Liver (tissue), 9 donors: Measurements from ENCODE around the gene APOL6. TPM values are rescaled to one million over a fixed set of nuclear protein-coding genes. Genes with fewer than 3 reads are reported as not detected.

Experiments
- DNase-seq: peaks from one replicate; pipeline ENCODE4 v3.0.0-alpha.2; 2017; ENCODE audit warnings: low spot score
- H3K27ac ChIP-seq, 2 donors: one replicate each; pipeline ENCODE4 v1.7.0; 2013; ENCODE audit warnings: inconsistent platforms in 2 of 2, low read length in 2 of 2, control low read depth in 1 of 2, low read depth in 1 of 2, mild to moderate bottlenecking in 1 of 2
- H3K27me3 ChIP-seq, 4 donors: one replicate each; pipeline versions ENCODE4 v1.6.1 to v1.7.0; 2013; ENCODE audit warnings: low read length in 3 of 4, inconsistent platforms in 1 of 4, mild to moderate bottlenecking in 1 of 4, moderate library complexity in 1 of 4; ENCODE audit not compliant: control insufficient read depth in 4 of 4, insufficient read depth in 4 of 4
- H3K36me3 ChIP-seq, 4 donors: one replicate each; pipeline versions ENCODE4 v1.6.1 to v1.7.0; 2013; ENCODE audit warnings: low read length in 3 of 4, mild to moderate bottlenecking in 3 of 4, low read depth in 1 of 4, moderate library complexity in 1 of 4; ENCODE audit not compliant: control insufficient read depth in 4 of 4, insufficient read depth in 3 of 4
- H3K4me1 ChIP-seq, 4 donors: one replicate each; pipeline versions ENCODE4 v1.6.1 to v1.7.0; 2013; ENCODE audit warnings: low read length in 3 of 4, mild to moderate bottlenecking in 3 of 4, moderate library complexity in 1 of 4; ENCODE audit not compliant: control insufficient read depth in 4 of 4, insufficient read depth in 4 of 4
- H3K4me3 ChIP-seq, 3 donors: one replicate each; pipeline versions ENCODE4 v1.6.1 to v1.7.0; 2013; ENCODE audit warnings: low read length in 3 of 3, control low read depth in 1 of 3, low read depth in 1 of 3, mild to moderate bottlenecking in 1 of 3
- H3K9ac ChIP-seq, 2 donors: one replicate each; pipeline ENCODE4 v1.7.0; 2013; ENCODE audit warnings: low read length in 2 of 2, mild to moderate bottlenecking in 2 of 2, moderate library complexity in 2 of 2, control low read depth in 1 of 2, low read depth in 1 of 2
- H3K9me3 ChIP-seq, 4 donors: one replicate each; pipeline versions ENCODE4 v1.6.1 to v1.7.0; 2013; ENCODE audit warnings: low read length in 3 of 4; ENCODE audit not compliant: control insufficient read depth in 4 of 4
- ATF3 ChIP-seq: IDR thresholded peaks from 2 replicates; pipeline ENCODE4 v1.6.1; 2016; ENCODE audit warnings: antibody characterized with exemption
- EGR1 ChIP-seq, 2 donors: IDR thresholded peaks; 2 replicates each; pipeline ENCODE4 v1.6.1; 2016 to 2018; ENCODE audit warnings: antibody characterized with exemption in 2 of 2, low read depth in 2 of 2
- FOXA1 ChIP-seq: IDR thresholded peaks from 2 replicates; pipeline ENCODE4 v1.6.1; 2016; ENCODE audit warnings: antibody characterized with exemption
- FOXA2 ChIP-seq: IDR thresholded peaks from 2 replicates; pipeline ENCODE4 v1.6.1; 2016; ENCODE audit warnings: antibody characterized with exemption
- GABPA ChIP-seq, 2 donors: IDR thresholded peaks in 1 of 2; conservative IDR thresholded peaks in 1 of 2; 2 replicates each; pipeline ENCODE4 v1.6.1; 2016; ENCODE audit warnings: antibody characterized with exemption in 2 of 2, mild to moderate bottlenecking in 1 of 2, moderate library complexity in 1 of 2
- HNF4A ChIP-seq, 2 donors: conservative IDR thresholded peaks; 2 replicates each; pipeline ENCODE4 v1.6.1; 2016; ENCODE audit warnings: antibody characterized with exemption in 2 of 2, mild to moderate bottlenecking in 2 of 2
- HNF4G ChIP-seq: IDR thresholded peaks from 2 replicates; pipeline ENCODE4 v1.6.1; 2016; ENCODE audit warnings: antibody characterized with exemption
- JUND ChIP-seq, 2 donors: IDR thresholded peaks; 2 replicates each; pipeline ENCODE4 v1.6.1; 2016; ENCODE audit warnings: antibody characterized with exemption in 2 of 2
- MAX ChIP-seq: IDR thresholded peaks from 2 replicates; pipeline ENCODE4 v1.6.1; 2016; ENCODE audit warnings: antibody characterized with exemption
- NR2F2 ChIP-seq: IDR thresholded peaks from 2 replicates; pipeline ENCODE4 v1.6.1; 2016; ENCODE audit warnings: antibody characterized with exemption
- RAD21 ChIP-seq, 2 donors: IDR thresholded peaks; 2 replicates each; pipeline ENCODE4 v1.6.1; 2016; ENCODE audit warnings: antibody characterized with exemption in 2 of 2, mild to moderate bottlenecking in 2 of 2
- REST ChIP-seq: IDR thresholded peaks from 2 replicates; pipeline ENCODE4 v1.6.1; 2016; ENCODE audit warnings: antibody characterized with exemption, mild to moderate bottlenecking
- RXRA ChIP-seq, 2 donors: IDR thresholded peaks; 2 replicates each; pipeline ENCODE4 v1.6.1; 2017 to 2018; ENCODE audit warnings: antibody characterized with exemption in 2 of 2, mild to moderate bottlenecking in 1 of 2
- SP1 ChIP-seq: IDR thresholded peaks from 2 replicates; pipeline ENCODE4 v1.6.1; 2018; ENCODE audit warnings: antibody characterized with exemption, mild to moderate bottlenecking
- YY1 ChIP-seq: IDR thresholded peaks from 2 replicates; pipeline ENCODE4 v1.6.1; 2016; ENCODE audit warnings: antibody characterized with exemption, mild to moderate bottlenecking
- ZBTB33 ChIP-seq: IDR thresholded peaks from 2 replicates; pipeline ENCODE4 v1.6.1; 2016; ENCODE audit warnings: antibody characterized with exemption
- WGBS: extraction: QIAGEN DNeasy Blood & Tissue Kit; methylation state at CpG from one replicate; pipeline ENCODE4 v1.1.7; 2013; 5-methylcytosine and 5-hydroxymethylcytosine counted together
- polyA plus RNA-seq, 2 donors: library from polyadenylated mRNA; stranded (reverse) in 1 of 2; unstranded in 1 of 2; fragments of 200-250 nt in 1 of 2; fragments of >200 nt in 1 of 2; fragmentation: Nextera tagmentation in 1 of 2; extraction: Ambion mirVana in 1 of 2; gene quantifications; one replicate each; pipeline versions ENCODE4 v1.2.1 to v1.2.3, GENCODE V29; 2013 to 2015
- total RNA-seq, 2 donors: library from RNA; depleted of rRNA; stranded (reverse); fragments of >200 nt; gene quantifications; one replicate each; pipeline ENCODE4 v1.2.3, GENCODE V29; 2014
- donor health status: healthy.
- donor health status: healthy.
- donor health status: healthy.
- donor health status: healthy.
- donor health status: healthy.

Gene APOL6
- total and polyA plus RNA-seq, 4 donors = 10.3 to 80.1 (median 17.3) TPM

- no peak overlapping the region for H3K4me3 ChIP-seq
These were observed 9.8 kb upstream of the APOL6 start for GRCh38 chr22:35638410-35638809.

GRCh38 chr22:35641494-35642120 is 6.6 kb upstream of the APOL6 start:
- no peak for DNase-seq
- Histone ChIP-seq H3K4me1 (peaks cover 6 to 41% (median 33%) of the 10 kb centered on the region in 4 donors), H3K27ac (peak overlapping the region in 1 of 2 donors; percentile 42), H3K9ac (no peak overlapping the region), H3K9me3 (no peaks in the 10 kb centered on the region), H3K27me3 (no peaks in the 10 kb centered on the region), H3K4me3 (no peak overlapping the region), H3K36me3 (no peaks in the 10 kb centered on the region)
- WGBS = 90% methylated on average over 7 of the region's 7 CpGs
- no peak for TF ChIP-seq ZBTB33
- TF ChIP-seq SP1 = no peak
- TF ChIP-seq MAX = no peak
- no peak for TF ChIP-seq GABPA (IDR thresholded peaks at IDR 0.05 in 1 of 2, conservative IDR thresholded peaks at IDR 0.05 in 1 of 2)
- no peak for TF ChIP-seq ATF3
- TF ChIP-seq RAD21 (IDR thresholded peaks at IDR 0.05) = no peak
- no peak for TF ChIP-seq EGR1 (IDR thresholded peaks at IDR 0.05; ENCODE audit: low read depth in 2 of 2)
- no peak for TF ChIP-seq YY1
- TF ChIP-seq HNF4G = no peak
- no peak for TF ChIP-seq RXRA (IDR thresholded peaks at IDR 0.05)
- no peak for TF ChIP-seq FOXA1
- TF ChIP-seq JUND (IDR thresholded peaks at IDR 0.05) = no peak
- no peak for TF ChIP-seq FOXA2
- TF ChIP-seq NR2F2 = no peak
- TF ChIP-seq HNF4A (conservative IDR thresholded peaks at IDR 0.05) = no peak

More at GRCh38 chr22:35638410-35638809, 9.8 kb upstream of the APOL6 start:
- Histone ChIP-seq H3K27ac (peak overlapping the region; percentile 15 to 53), H3K9me3 (no peaks in the 10 kb centered on the region), H3K9ac (no peak overlapping the region), H3K27me3 (no peaks in the 10 kb centered on the region), H3K36me3 (no peaks in the 10 kb centered on the region), H3K4me1 (peaks cover 3 to 24% (median 21%) of the 10 kb centered on the region in 4 donors)
- WGBS = 69% methylated on average over 13 of the region's 13 CpGs
- no peak for TF ChIP-seq YY1
- TF ChIP-seq REST = peak; percentile 73
- peak; percentile 73 for TF ChIP-seq NR2F2
- TF ChIP-seq MAX = peak; percentile 36
- peak in 1 of 2 donors; percentile 36 for TF ChIP-seq RAD21 (IDR thresholded peaks at IDR 0.05)
- peak; percentile 48 for TF ChIP-seq SP1
- no peak for DNase-seq
